GM21576 (cell line): ENCODE data around the gene NELL1.
"Not testable (repeated sequence)": the region's sequence is repeated elsewhere in the genome, so short reads cannot be mapped to it uniquely, and the experiment has no call there.

ENCODE experiments used
- ATAC-seq: cut with Tn5 transposase; IDR thresholded peaks from one replicate; pipeline ENCODE4 v1.9.1; 2021; ENCODE audit warnings: mild to moderate bottlenecking, moderate library complexity; ENCODE audit not compliant: unreplicated experiment

The NELL1 gene

GRCh38 chr11:21072558-21072957 is 403.2 kb downstream of the NELL1 start:
- ATAC-seq, result no peak

- ATAC-seq, result no peak
These were observed 413.5 kb downstream of the NELL1 start for GRCh38 chr11:21082853-21083252.

GRCh38 chr11:21088930-21089329 is 419.5 kb downstream of the NELL1 start:
- no peak for ATAC-seq

GRCh38 chr11:21104641-21105040 is 435.3 kb downstream of the NELL1 start:
- ATAC-seq, result no peak

GRCh38 chr11:21105196-21105917 is 436.0 kb downstream of the NELL1 start:
- no peak for ATAC-seq

GRCh38 chr11:21109341-21109740 is 440.0 kb downstream of the NELL1 start:
- no peak for ATAC-seq

- no peak for ATAC-seq
These were observed 441.0 kb downstream of the NELL1 start for GRCh38 chr11:21110415-21110814.

- no peak for ATAC-seq
These were observed 444.5 kb downstream of the NELL1 start for GRCh38 chr11:21113876-21114275.

- ATAC-seq, result no peak
These were observed 446.6 kb downstream of the NELL1 start for GRCh38 chr11:21116009-21116408.

- ATAC-seq, result no peak
These were observed 450.0 kb downstream of the NELL1 start for GRCh38 chr11:21119411-21119810.

GRCh38 chr11:21121991-21122390 is 452.6 kb downstream of the NELL1 start:
- no peak for ATAC-seq

GRCh38 chr11:21122523-21122922 is 453.1 kb downstream of the NELL1 start:
- ATAC-seq, result no peak

- ATAC-seq, result no peak
These were observed 462.8 kb downstream of the NELL1 start for GRCh38 chr11:21132146-21132720.

- no peak for ATAC-seq
These were observed 463.9 kb downstream of the NELL1 start for GRCh38 chr11:21133244-21133643.

GRCh38 chr11:21133722-21134121 is 464.3 kb downstream of the NELL1 start:
- no peak for ATAC-seq

- no peak for ATAC-seq
These were observed 468.4 kb downstream of the NELL1 start for GRCh38 chr11:21137803-21138202.

- ATAC-seq, result not testable (repeated sequence)
These were observed 472.2 kb downstream of the NELL1 start for GRCh38 chr11:21141557-21141956.

- ATAC-seq, result no peak
These were observed 472.6 kb downstream of the NELL1 start for GRCh38 chr11:21142007-21142406.

GRCh38 chr11:21144531-21144930 is 475.1 kb downstream of the NELL1 start:
- no peak for ATAC-seq

GRCh38 chr11:21148376-21148775 is 479.0 kb downstream of the NELL1 start:
- ATAC-seq, result no peak

GRCh38 chr11:21160140-21160539 is 490.8 kb downstream of the NELL1 start:
- no peak for ATAC-seq

GRCh38 chr11:21169639-21170038 is 500.3 kb downstream of the NELL1 start:
- no peak for ATAC-seq

- ATAC-seq, result no peak
These were observed 504.1 kb downstream of the NELL1 start for GRCh38 chr11:21173476-21173875.
